GM19035 (cell line): ENCODE measurements around the gene PVALB.
A peak's percentile ranks its signal among the peaks of the same experiment; 100 is the strongest.

Experiments
- ATAC-seq: cut with Tn5 transposase; IDR thresholded peaks from one replicate; pipeline ENCODE4 v1.9.1; 2021; ENCODE audit not compliant: unreplicated experiment

PVALB gene

DNA sequence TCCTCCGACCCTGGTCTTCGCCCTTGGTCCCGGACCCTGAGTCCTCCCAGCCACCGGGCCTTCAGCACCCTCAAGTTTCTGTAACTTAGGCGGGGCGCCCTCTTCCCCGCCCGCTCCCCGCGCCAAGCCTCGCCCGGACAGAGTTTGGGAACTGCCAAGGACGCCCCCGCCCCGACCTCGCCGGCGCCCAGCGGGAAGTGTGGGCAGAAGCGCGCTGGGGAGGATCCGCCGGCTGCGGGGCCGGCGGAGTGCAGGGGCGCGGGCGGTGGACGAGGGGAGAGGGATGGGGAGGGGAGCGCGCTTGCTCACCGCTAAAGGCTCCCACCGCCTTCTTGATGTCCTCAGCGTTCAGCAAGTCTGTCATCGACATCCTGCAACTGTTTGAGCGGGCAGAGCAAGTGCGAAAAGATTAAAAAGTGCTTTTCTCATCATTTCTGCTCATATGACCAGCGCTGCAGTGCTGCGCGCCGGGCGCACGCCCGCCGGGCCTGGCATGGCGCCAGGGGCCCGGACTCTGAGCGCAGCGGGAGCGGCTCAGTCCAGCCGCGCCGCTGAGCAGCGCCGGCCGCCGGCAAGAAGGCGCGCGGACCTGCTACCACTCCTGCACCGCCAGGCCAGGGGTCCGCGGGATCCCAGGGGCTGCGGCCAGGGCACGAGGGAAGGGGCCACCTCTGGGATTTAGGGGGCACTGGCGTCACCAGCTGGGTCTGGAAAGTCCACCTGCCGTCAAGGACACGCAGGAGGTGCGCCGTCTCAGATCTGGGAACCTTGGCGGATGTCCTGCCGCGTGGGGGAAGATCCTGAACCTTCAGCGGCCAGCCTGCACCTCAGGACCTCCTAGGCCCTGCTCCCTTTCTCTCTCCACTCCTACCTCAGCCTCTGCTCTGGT is at the start of gene PVALB:
TSS of gene PVALB (minus strand) at position 400 of the 889 bp plus-strand sequence. CDS start at position 370, 30 bp downstream.
- ATAC-seq = no peak

GRCh38 chr22:36865346-36865745 is 48.5 kb upstream of the PVALB start:
- no peak for ATAC-seq

DNA sequence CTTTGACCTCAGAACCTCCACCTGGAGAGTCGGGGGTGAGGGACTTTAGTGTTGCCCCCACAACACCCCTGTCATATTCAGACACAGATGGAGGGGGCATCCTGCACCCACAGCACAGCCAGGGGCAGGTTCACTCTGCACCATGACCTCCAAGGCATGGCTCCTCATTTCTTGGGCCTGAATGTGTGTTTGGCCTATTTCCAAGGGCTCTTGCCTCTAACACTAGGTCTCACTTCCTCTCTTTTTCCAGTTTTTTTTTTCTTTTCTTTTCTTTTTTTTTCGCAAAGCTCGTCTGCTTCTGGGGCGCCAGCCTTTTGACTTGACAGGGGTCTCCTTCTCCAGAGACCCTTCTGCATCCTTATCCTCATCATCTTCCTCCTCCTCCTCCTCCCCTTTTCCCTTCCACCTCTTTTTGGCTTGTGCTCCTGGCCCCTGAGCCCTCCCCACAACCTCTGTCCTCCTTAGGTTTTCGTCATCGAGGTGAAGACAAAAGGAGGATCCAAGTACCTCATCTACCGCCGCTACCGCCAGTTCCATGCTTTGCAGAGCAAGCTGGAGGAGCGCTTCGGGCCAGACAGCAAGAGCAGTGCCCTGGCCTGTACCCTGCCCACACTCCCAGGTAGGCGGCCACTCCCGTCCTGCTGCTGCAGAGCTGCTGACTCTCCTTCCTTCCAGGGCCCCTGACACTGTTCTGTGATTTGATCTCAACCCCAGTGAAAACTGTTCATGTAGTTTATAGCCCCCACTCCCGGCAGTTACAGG is 47.8 kb upstream of the PVALB start:
- ATAC-seq = no peak

DNA sequence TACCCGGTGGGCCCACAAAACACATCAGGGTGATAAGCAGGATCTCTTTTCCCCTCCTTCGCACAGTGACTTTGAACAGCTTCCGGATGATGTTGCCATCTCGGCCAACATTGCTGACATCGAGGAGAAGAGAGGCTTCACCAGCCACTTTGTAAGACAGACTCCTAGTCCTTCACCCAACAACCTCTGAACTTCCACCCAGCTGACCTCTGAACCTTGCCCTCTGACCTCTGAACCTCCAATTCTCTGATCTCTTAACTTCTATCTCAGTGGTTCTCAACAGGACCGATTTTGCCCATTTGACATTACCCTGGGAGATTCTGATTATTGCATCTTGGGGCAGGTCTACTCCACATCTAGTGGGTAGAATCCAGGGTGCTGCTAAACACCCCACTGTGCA is 47.1 kb upstream of the PVALB start:
- no peak for ATAC-seq

DNA sequence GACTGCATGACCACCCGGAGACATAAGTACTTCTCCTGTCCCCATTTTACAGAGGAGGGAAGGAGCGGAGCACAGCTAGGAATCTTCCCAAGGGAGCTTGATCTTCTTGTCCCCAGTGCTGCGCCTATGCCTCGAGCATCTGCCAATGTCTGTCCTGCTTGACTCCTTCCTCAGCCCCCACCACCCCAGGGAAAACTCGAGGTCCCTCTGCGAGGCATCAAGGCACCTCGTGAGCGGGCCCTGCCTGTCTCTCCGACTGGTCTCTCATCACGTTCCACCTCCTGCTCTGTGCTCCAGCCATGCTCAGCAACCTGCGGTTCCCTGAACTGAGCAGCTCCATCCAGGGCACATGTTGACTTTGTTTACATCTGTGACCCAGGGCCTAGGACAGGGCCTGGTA is 46.4 kb upstream of the PVALB start:
- no peak for ATAC-seq

GRCh38 chr22:36862251-36863242 is 45.7 kb upstream of the PVALB start:
- ATAC-seq = no peak

- ATAC-seq = peak; percentile 66
These were observed 44.2 kb upstream of the PVALB start, which contains the start of gene NCF4 for GRCh38 chr22:36860821-36861659. Gene NCF4, plus strand, starts transcription at chr22:36861006. Its CDS starts 166 bp downstream, at chr22:36861172.

GRCh38 chr22:36860438-36860820 is 43.6 kb upstream of the PVALB start:
- ATAC-seq = no peak

- no peak for ATAC-seq
These were observed 43.2 kb upstream of the PVALB start for GRCh38 chr22:36860017-36860416.

GRCh38 chr22:36858966-36859365 is 42.1 kb upstream of the PVALB start:
- ATAC-seq = no peak

GRCh38 chr22:36858156-36858555 is 41.3 kb upstream of the PVALB start:
- ATAC-seq = no peak

- no peak for ATAC-seq
These were observed 39.9 kb upstream of the PVALB start for GRCh38 chr22:36856792-36857135.

GRCh38 chr22:36856121-36856791 is 39.4 kb upstream of the PVALB start:
- ATAC-seq = peak; percentile 31

DNA sequence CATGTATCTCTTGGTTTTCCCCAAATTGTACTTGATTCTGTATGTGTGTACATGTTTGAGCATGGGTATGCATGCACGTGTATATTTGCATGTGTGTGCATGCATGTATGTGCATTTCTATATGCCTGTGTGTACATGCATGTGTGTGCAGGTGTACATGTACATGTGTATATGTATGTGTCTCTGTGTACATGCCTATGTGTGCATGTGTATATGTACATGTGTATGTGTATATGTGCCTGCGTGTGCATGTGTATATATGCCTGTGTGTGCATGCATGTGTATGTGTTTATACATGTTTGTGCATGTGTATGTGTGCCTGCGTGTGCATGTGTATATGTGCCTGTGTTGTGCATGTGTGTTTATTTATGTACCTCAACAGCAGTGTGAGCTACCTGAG is 38.6 kb upstream of the PVALB start:
- ATAC-seq = no peak

- ATAC-seq = no peak
These were observed 36.7 kb upstream of the PVALB start for GRCh38 chr22:36853407-36854099.

DNA sequence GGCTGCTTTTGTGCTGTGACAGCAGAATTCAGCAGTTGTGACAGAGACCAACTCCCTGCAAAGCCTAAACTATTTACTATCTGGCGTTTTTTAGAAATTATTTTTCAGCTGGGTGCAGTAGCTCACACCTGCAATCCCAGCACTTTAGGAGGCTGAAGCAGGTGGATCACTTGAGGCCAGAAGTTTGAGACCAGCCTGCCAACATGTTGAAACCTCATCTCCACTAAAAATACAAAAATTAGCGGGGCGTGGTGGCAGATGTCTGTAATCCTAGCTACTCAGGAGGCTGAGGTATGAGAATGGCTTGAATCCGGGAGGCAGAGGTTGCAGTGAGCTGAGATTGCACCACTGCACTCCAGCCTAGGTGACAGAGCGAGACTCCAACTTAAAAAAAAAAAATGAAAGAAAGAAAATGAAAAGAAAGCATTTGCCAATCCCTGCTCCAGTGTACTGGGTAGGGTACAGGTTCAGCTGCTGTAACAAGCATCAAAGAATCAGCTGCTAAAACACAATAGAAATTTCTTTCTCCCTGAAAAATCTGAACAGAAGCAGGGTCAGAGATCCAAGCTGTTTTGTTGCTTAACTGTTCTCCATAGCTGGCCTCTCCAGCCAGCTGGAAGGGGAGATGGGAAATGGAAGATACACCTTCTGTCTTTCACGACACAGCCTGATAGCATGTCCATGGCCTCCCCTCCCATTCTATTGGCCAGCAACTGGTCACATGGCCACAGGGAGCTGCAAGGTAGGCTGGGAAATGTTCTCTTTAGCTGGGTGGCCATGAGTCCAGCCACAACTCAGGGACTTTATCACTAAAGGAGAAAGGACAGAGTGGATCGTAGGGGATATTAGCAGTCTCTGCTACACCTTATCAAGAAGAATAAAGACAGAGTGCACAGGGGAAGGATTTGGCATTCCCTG is 35.5 kb upstream of the PVALB start:
- ATAC-seq = no peak

- no peak for ATAC-seq
These were observed 33.8 kb upstream of the PVALB start for GRCh38 chr22:36850682-36851081.

GRCh38 chr22:36850056-36850455 is 33.2 kb upstream of the PVALB start:
- ATAC-seq = no peak
